GM19238 (cell line): ENCODE measurements around the gene ENPEP.
"Not testable (repeated sequence)": the region's sequence is repeated elsewhere in the genome, so short reads cannot be mapped to it uniquely, and the experiment has no call there.

Source experiments
- DNase-seq: peaks from one replicate; pipeline ENCODE4 v3.0.0; 2011; ENCODE audit warnings: low spot score; ENCODE audit not compliant: insufficient read length

The ENPEP gene

GRCh38 chr4:110485452-110485851 lies 9.5 kb downstream of the ENPEP start:
- no peak for DNase-seq

- DNase-seq, result no peak
Measured at GRCh38 chr4:110486256-110486655, 10.3 kb downstream of the ENPEP start.

GRCh38 chr4:110486850-110487249 lies 10.9 kb downstream of the ENPEP start:
- not testable (repeated sequence) for DNase-seq

DNA sequence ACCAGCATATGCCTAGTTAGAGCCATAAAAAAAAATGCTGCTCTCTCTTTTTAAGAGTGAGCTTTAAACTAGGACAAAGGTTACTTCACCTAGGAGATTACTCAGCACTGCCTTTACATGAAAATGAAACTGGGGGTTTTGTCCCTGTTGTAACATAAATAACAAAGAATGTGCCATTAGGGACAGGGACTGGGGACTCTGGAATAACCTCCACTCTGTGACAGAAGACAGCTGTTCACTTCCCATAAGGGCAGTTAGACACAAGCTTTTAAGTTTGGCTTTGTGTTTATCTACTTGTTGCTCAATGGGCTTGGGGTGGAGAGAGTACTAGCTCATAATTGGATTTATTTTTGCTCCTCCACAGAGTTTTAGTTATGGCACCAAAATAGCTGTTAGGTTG lies 11.9 kb downstream of the ENPEP start:
- no peak for DNase-seq

DNA sequence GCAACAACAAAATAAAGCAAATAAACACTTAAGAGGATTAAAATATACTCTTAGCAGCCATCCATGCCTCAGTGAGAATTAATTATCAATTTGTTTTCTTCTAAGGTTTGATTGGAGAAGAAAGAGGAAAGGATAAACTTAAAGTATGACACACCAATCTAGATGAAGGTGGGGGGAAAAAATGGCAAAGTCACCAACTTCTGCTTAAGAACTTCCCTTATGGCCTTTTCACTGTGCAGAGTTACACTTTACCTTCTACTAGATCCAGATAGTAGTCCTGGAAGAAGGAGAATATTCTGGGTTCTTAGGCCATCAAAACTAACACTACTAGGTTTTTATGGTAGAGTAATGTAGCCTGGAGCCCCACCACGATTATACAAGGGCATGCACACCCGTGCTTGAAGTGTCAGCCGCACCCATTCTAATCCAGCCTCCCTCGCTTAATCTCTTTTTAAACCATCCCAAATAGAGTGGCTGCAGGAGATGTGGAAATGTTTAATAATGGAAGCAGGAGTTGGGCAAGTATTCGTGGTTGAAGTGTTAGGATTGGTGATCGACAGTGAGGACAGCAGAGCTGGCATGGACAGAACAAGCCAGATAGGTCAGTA lies 14.1 kb downstream of the ENPEP start:
- no peak for DNase-seq

- DNase-seq, result no peak
Measured at GRCh38 chr4:110492522-110492921, 16.6 kb downstream of the ENPEP start.

GRCh38 chr4:110493520-110493919 lies 17.6 kb downstream of the ENPEP start:
- no peak for DNase-seq

DNA sequence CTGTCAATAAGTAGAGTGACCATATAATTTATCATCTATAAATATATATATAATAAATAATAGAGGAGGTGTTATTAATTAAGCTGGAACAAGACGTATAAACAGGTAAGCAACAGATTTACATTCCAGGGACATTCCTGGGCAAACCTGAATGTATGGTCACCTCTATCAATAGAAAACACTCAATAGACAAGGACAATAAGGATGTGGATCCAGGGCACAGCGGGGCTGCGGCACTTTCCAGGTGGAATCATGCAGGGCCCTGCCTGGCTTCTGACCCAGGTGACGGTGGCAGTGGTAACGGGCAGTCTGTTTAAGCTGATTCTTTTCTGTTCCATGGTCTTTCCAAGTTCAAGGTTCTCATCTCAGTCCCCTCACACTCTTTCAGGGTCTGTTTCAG lies 22.5 kb downstream of the ENPEP start:
- DNase-seq, result no peak

DNA sequence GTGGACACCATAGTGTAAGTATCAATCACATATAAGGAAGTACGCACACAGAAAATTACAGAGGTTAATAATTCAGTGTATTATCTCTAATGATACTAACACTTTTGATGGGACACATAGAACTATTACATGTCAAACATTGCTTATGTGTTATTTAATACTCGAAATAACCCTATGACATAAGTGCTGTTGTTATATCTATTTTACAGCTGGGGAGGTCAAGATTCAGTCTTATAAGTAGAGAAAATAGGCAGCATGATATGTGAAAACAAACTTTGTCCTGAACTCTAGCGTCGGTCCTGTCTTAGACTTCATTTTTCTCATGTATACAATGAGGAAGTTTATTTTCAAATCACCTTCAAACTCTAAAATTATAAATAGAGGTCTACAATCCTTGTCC lies 23.2 kb downstream of the ENPEP start:
- no peak for DNase-seq

GRCh38 chr4:110501826-110502225 lies 25.9 kb downstream of the ENPEP start:
- no peak for DNase-seq

DNA sequence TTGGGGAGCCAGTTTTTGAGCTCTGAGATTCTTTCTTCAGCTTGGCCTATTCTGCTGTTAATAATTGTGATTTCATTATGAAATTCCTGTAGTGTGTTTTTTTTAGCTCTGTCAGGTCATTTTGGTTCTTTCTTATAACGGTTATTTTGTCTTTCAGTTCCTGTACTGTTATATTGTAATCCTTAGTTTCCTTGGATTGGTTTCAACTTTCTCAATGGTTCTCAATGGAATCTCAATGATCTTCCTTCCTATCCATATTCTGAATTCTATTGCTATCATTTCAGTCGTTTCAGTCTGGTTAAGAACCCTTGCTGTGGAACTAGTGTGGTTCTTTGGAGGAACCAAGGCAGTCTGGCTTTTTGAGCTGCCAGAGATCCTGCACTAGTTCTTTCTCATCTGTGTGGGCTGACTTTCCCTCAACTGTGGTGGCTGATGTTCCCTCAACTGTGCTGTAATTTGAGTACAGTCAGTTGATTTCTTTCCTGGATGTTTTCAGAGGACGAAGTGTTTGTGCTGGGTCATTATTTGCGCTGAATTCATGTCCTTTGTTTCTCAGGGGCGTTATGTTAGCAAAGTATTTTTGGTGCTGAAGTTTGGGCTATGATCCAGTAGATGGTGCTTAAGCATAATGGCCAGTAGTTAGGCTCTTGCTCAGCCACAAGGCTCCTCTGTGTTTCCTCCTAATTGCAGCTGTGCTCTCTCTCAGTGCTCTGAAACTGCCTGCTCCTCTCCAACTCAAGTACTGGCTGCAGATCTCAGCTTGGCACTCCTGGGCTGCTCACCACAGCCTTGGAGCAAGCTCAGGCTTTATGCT lies 27.5 kb downstream of the ENPEP start:
- DNase-seq, result no peak

DNA sequence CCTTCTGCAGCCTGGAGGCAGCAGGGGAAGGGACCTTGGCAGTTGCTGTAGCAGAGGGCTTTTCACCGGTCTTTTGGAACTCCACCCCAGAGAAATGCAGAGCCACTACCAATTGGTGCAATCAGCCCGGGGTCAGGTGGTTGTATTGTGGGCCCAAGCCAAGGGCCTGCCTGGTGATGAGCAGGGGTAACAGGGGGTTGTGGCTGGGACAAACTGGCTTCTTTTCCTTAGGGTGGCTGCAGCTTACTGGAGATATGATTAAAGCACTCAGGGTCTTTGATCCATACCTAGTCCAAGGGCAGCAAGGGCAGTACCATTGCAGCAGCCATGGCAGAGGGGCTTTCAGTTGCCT lies 28.1 kb downstream of the ENPEP start:
- no peak for DNase-seq

GRCh38 chr4:110505440-110505839 lies 29.5 kb downstream of the ENPEP start:
- DNase-seq, result no peak

DNA sequence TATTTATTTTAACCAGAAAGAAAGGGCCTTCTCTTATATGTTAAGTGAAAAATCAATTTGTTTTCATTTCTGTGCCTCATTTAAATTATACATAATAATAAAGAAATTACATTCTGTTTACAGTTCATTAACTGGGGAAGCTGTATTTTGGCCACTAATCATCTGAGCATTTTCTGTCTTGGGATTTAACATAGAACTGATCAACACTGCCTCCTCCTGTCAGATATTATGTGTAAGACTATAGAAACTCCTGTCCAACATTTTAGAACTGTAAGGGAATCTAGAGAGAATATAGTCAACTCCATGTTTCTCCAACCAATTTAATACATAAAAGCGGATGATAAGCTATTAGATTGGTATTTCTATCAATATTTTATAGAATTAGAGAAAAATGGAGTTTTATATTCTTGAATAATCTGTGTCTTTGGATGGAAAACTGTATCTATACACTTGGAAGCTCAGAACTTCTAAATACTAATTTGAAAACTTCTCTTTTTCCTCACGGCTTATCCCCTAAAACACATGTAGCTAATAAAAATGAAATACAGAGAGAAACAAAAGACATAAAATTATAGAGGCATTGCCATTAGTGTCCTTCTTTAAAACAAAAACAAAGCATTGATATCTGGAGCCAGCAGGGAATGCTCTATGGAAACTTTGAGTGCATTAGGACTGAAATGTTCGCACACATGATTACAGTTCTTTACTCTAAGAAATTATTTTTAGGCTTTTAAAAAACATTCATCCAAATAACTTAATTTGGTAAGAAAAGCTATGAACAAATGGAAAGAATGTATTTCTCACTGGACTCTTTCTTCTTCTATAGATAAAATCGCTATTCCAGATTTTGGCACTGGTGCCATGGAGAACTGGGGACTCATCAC lies 33.1 kb downstream of the ENPEP start:
- no peak for DNase-seq

DNA sequence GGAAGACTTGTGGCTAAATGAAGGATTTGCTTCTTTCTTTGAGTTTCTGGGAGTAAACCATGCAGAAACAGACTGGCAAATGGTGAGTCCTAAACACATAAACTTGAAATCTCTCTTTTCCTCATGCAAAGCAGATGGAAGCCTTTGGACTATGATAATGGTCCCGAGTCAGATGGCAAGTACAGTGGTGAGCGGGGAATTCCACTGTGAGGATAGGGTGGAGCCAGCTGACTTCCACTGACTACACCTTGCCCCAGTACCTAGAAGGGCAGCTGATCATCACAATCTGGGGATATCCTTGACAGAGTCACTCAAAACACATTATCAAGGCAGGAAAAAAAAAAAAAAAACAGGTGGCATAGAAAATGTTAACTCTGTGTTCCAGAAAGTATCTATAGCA lies 34.3 kb downstream of the ENPEP start:
- no peak for DNase-seq

GRCh38 chr4:110510955-110511544 lies 35.1 kb downstream of the ENPEP start:
- DNase-seq, result no peak

- DNase-seq, result no peak
Measured at GRCh38 chr4:110512901-110513300, 36.9 kb downstream of the ENPEP start.

- no peak for DNase-seq
Measured at GRCh38 chr4:110514889-110515479, 39.0 kb downstream of the ENPEP start.

DNA sequence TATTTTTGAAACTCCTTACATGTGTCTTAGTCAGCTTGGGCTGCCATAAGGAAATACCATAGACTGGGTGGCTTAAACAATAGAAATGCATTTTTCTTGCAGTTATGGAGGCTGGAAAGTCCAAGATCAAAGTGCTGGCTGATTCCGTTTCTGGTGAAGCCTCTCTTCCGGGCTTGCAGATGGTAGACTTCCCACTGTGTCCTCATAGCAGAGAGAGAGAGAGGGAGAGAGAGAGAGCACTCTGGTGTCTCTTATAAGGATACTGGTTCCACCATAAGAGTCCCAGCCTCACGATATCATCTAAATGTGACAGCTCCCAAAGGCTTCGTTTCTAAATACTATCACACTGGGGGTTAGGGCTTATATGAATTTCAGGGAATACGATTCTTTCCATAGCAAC lies 39.7 kb downstream of the ENPEP start:
- no peak for DNase-seq

DNA sequence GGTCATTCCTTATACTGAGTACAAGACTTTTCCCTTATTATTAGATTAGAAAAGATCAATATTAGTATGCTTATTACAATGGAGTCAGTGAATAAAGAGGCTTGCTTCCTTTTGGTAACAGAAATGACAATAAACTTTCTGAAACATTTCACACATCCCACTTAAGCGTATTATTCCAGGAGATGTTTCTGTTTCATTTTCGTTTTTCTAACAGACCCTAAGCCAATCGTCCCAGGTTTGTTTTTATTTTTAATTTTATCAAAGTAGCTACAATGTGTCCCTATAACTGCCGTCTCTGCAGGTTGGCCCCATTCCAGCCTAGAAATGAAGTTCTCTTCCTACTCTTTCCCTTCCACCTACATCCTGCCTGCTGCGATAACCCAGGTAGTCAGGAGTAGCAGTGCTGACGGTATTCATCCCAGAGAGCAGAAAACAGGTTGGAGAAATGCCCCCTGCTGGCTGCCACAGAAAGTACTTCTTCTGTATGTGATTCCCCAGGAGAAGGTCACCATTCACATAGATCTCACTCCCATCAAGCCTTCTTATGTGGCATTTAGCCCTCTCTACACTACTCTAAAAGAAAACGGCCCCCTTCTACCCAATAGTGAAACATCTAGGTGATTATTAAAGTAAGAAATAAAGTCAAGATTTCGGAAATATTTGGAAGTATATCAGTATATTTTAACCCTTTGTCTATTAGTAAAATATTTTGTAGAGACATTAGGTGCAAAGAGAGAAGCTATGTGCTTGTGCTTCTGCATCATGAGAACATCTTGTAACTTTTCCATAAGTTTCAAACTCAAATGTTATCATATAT lies 40.4 kb downstream of the ENPEP start:
- DNase-seq, result peak; percentile 9
